ENCODE measurements around the gene TNNT2. TPM values are rescaled to one million over a fixed set of nuclear protein-coding genes. Genes with fewer than 3 reads are reported as not detected.

TNNT2 gene
- total RNA-seq, 1 donor from 2014 or later: 9,445 TPM

DNA sequence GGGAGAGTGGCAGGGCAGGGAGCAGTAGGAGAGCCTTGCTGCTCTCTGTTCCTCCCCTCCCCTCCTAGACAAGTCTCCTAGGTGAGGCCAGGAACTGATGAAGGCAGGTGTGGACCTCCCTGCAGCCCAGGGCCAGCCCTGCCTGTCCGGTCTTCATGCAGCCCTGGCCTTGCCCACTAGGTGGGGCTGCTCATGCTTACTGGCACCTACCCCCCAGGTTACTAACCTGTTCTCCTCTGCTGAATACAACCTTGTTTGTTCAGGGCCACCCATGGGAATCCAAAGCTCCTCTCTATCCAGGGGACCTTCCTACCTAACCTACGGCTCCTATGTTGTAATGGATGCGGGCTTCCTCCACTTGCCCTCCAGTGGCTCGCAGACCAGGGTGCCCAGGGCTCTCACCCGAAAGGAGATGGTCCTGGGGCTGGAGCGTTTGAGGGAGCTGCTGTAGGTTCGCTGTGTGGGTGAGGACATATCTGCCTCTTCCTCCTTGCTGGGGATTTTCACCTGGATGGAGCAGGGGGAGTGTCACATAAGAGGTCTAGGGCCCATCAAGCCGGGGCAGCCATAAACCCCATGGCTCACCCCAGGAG, 7.9 kb upstream of the TNNT2 start:
- ATAC-seq (peak; percentile 64), DNase-seq (ENCODE audit: missing footprints) (no peak)
- intact Hi-C loops (cut with DNase I): no loop called here

DNA sequence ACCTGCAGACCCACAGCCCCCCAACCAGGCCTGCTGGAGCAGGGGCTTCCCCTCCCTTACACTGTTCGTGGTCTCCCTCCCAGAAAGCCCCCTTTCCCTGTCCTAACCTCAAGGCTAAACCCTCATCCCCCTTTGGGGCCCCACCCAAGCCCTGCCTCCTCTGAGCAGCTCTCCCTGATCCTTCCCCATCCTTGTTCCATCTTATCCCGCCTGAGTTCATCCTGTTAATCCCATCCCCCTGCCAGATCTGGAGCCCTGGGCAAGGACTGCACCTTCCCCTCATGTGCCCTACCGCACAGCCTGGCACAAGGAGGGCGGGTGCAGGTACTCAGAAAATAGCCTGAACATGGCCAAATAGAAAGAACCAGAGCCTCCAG, 6.9 kb upstream of the TNNT2 start:
- DNase-seq (ENCODE audit: missing footprints) (no peak), ATAC-seq (no peak)
- intact Hi-C loops (cut with DNase I): no loop called here

DNA sequence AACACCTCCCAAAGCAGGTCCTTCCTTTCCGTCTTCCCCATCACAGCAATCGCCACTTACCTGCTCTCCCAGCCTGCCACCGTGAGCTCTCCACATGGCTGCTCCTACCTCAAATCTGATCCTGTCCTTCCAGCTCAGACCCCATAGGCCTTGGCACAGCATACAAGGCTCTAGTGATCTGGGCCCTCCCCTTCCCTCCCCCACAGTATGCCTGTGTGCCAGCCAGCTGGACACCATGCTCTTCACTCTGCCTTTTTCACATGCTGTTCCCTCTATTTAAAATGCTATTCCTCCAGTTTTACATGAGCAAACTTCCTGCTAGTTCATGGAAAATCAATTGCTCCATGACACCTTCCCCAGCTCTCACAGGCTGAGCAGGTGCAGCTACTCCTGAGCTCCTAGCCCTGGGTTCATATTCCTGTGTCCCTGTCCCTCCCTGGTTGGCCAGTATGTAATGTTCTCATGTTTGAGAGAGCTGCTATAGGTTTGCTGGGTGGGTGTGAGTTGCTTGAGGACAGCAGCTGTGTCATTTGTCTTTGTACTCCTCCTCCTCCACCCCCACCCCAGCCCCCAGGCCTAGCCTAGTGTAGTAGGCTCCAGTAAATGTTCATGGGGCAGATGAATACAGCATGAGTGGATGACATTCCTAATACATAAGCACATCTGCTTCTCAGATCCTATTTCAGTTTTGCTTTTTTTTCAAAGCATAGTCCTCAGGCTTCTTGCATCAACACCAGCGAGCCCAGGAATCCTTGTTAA, 6.3 kb upstream of the TNNT2 start:
- no peak for DNase-seq (ENCODE audit: missing footprints)
- intact Hi-C loops (cut with DNase I): no loop called here
- ATAC-seq: no peak

DNA sequence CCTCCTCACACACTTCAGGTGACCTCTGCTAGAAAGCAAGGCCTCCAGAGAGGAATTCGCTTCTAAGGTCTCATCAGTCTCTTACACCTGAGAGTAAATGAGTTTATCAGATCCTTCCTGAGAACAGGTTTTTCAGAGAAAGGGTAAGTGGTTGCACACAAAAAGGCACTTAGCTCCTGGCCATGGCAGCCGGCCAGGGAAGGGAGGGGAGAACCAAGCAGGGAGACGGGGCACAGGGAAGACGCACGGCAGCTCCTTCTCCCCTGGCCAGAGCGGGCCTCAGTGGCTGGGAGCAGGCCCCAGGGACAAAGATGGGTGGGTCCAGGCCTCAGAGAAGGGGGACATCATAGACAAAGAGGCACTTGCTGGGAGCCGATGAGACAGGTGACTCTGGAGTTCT, 3.6 kb upstream of the TNNT2 start:
- intact Hi-C loops (cut with DNase I): no loop called here
- no peak for ATAC-seq

DNA sequence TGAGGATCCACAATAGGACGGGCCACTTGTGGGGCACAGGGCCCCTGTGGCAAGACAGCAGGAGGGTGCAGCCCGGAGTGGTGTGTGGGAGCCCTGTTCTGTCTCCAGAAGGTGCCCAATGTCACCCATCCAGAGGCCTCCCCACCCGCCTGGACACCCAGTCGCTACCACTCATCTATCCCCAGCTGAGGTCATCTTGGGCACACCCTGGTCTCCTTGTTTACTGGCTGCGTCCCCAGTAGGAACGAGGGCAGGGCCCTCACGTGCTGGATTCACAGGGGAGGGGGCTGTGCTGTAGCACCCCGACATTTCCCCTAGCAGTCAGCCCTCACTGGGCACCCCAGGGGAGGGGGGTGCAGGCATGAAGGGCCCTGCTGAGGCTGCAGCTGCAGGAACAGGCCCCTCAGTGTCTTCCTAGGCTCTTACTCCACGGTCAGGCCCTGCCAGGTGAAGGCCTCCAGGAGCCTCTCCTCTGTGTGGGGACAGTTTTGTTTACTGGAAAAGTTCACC, 2.3 kb upstream of the TNNT2 start:
- DNase-seq (ENCODE audit: missing footprints) (no peak), ATAC-seq (no peak)
- intact Hi-C loops (cut with DNase I): no loop called here

More for the DNA sequence above, 3.6 kb upstream of the TNNT2 start:
- no peak for DNase-seq (ENCODE audit: missing footprints)

DNA sequence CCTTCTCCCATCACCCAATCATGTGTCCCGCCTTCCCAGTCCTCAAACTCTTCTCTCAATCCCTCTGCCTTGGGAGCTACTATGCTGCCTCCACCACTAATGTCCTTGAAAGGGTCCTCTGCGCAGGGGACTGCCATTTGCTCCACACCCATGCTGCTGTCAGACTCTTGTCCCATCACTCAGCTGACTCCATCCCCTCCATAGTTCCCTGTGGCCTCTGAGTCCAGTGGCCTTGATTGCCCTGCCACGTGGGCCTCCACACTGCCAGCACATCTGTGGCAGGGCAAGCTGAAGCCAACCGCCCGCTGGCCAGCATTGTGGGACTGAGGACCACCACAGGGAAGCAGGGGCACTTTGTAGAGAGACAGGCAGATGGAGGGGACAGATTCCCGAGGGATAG, 1.3 kb upstream of the TNNT2 start:
- intact Hi-C loops (cut with DNase I): no loop called here
- DNase-seq (ENCODE audit: missing footprints) (no peak), ATAC-seq (peak; percentile 66)

DNA sequence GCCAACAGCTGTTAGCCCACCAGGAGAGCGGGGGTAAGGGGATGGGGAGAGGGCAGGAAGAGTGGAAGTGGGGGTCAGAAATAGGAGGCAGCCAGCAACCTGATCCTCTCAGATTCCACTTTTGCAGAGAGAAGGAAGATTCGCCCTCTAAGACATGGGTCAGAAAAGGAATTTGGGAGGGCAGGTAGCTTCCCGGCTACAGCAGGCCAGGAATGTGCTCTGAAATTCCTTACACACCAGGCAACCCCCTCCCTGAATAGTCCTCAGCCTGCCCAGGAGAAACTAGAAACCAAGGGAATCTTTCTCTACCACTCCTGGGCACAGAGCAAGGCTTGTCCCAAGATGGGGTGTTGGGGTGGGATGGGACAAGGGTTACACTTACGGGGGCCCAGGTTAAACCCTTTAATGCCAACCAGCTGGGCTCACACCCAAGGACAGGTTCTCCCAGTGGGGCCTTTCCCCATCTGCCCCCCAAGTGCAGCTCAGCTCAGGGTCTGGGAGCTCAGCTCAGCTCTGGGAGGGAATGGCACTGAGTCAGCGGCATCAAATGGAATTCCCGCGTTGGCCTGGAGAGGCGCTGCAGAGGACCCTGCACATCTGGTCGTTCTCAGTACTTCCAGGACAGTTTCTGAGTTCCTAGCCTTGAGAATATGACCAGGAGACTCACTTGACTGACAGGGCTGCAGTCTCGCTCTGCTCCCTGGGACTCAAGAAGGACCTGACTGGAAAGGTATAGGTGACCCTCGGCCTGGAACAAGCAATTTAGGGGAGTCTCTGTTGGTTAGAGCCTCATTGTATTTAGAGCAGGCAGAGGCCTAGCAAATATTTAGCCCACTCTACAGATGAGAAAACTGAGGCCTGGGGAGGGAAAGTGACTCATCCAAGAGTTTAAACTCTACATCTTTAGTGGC, 761 bp downstream of the TNNT2 start:
- ATAC-seq: no peak

DNA sequence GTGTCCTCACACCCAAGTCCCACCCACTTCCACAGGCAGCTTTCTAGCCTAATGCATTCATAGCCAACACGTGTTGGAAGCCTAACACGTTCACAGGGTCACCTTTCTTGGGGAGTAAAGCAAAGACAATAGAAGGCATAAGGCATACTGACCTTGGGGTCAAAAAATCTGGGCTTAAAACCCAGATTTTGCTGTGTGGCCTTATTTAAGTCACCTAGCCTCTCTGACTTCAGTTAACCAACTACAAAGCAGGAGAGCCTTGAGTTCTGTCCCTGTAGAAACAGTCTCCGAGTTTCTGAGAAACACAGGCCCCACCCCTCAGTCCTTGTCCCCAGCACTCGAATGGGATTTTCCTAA, 1.4 kb downstream of the TNNT2 start:
- no peak for ATAC-seq
- intact Hi-C loops (cut with DNase I): no loop called here
- no peak for DNase-seq (ENCODE audit: missing footprints)

More for the DNA sequence above, 761 bp downstream of the TNNT2 start:
- DNase-seq (ENCODE audit: missing footprints): no peak
- intact Hi-C loops (cut with DNase I): no loop called here

DNA sequence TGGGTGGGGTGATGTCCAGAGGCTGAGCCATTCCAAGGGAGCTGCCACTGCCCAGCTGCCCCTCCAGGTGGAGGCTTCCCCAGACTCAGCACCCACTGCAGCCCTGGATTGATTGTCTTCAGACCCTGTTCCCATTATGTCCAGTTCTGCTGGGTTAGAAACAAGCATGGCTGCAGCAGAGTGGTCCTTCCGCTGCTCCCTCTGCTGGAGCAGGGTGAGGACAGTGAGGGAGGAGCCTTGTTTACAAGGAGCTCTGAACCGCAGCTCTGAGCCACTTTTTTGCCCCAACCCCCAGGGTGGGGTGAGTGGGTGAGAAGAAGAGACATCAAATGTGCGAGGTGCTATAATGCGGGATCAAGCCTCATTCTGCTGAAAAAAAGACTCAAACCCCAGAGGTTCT, 2.3 kb downstream of the TNNT2 start:
- DNase-seq (ENCODE audit: missing footprints): no peak
- no peak for ATAC-seq
- intact Hi-C loops (cut with DNase I): no loop called here

DNA sequence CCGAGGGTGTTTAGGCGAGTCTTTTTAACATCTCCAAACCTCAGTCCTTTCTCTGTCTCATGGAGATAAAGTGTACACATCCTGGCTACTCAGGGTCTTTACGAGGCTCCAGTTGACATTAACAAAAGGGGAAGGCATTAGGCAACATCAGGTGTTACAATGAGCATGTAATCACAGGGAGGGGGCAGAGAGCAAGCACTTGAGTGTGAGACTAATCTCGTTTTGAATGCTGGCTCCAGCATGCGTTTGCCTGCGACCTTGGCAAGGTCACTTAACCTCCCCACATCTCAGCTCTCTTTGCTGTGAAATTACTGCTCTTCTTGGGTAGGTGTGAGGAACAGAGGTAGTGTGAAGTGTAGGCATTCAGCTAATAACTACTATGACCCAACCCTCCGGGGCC, 3.1 kb downstream of the TNNT2 start:
- DNase-seq (ENCODE audit: missing footprints) (no peak), ATAC-seq (peak; percentile 6)
- intact Hi-C loops (cut with DNase I): loop anchor here (5.0 kb wide), 1 partner anchor 33 kb away; no protein-coding TSS in a partner anchor

DNA sequence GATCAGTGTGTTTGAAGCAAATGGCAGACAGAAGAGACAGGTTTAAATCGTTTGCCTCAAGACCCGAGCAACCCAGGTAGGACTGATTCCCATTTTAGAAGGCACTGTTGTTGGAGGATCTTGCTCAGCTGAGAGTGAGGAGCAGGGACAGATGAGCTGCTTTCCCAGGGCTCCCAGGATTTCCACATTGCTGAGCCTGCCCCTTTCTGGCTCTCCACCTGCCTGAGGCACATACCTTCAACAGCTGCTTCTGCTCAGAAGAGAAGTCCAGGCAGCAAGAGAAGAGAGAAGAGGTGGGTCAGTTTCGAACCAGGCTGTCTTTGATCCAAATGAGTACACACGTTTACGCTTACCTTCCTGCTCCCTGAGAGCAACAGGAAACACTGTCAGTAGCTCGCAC, 5.7 kb downstream of the TNNT2 start:
- DNase-seq (ENCODE audit: missing footprints) (no peak), ATAC-seq (no peak)
- intact Hi-C loops (cut with DNase I): loop anchor here (5.0 kb wide), 1 partner anchor 36 kb away; no protein-coding TSS in a partner anchor

DNA sequence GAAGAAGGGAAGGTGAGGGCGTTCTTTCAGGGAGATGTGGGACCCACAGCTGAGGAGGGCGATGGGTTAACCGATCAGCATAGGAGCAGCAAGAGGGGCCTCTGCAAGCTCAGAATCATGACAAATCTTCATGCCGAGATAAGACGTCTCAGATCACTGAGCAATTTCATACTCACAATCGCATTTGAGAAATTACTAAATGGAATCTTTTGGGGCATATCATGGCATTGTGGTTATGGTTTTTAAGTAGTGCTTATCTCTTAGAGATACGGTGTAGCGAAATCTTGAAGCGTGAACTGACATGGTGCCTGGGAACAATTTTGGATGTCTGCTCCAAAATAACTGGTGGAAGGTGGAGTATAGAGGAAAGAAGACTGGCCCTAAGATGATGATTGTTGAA, 6.2 kb downstream of the TNNT2 start:
- intact Hi-C loops (cut with DNase I): loop anchor here (5.0 kb wide), 1 partner anchor 36 kb away; no protein-coding TSS in a partner anchor
- no peak for ATAC-seq
- DNase-seq (ENCODE audit: missing footprints): no peak

DNA sequence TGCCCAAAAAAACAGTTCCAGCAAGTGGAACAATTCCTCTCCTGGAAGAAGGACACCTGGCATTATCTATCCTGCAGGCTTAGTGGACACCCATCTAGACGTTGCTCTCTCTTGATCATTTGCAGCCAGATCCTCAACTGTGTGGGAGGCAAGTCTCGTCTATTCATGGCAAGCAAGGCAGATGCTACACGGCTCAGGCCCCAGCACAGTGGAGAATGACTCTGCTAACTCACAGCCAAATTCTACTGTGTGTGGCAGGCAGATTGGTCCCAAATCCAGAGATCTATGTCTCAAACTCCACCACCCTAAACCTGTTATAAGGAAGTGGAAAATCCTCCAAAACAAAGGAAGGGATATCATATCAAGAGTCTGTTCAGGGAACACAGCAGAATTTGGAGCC, 7.0 kb downstream of the TNNT2 start:
- ATAC-seq: no peak
- intact Hi-C loops (cut with DNase I): loop anchor here (5.0 kb wide), 1 partner anchor 37 kb away; no protein-coding TSS in a partner anchor
- no peak for DNase-seq (ENCODE audit: missing footprints)

DNA sequence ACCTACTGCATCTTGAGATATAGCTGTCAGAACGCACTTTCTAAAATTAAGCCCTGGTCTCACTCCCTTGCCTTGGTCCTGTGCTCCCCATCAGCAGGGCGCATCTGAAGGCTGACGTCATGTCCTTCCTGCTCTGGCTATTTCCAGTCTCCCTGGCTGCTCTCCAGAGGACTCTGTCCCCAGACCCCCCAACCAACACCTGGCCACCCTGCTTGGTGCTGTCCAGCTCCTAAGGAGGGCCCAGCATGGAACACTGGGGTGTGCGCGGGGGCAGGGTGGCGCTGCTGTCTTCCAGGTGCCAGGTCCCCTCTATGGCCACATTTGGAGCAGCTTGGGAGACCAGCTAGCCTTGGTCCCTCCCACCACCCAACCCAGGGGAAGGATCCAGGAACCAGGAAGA, 8.3 kb downstream of the TNNT2 start:
- no peak for DNase-seq (ENCODE audit: missing footprints)
- ATAC-seq: peak; percentile 5
- intact Hi-C loops (cut with DNase I): no loop called here

DNA sequence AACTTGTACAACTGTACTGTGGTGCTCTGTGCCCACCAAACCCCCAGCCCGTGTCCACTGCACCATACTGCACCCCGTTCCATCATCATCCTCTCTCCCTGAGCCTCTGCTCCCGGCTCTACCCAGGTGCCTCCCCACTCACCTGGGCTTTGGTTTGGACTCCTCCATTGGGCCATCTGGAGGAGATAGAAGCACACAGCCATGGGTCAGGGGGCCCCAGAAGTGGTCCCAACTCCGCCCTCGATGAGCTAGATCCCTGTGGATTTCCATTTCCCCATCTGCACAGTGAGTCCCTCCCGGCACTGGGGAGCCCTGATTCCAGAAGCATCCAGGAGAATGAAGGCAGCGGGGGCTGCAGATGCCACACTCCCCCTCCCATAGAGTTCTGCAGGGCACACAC, 10.8 kb downstream of the TNNT2 start:
- DNase-seq (ENCODE audit: missing footprints): no peak

DNA sequence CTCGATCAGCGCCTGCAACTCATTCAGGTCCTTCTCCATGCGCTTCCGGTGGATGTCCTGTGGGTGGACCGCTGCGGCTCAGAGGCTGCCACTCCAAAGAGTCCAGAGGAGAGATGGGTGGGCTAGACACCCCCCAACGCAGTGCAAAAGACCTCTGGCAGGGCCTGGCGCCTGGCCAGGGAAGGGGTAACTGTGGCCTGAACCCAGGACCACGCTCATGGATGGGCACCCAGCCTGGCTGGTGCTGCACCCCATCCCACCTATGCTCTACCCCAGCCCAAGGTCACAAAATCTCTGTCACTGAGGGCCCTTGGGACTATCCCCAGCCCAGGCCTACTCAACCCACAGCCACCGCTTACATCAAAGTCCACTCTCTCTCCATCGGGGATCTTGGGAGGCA, 12.2 kb downstream of the TNNT2 start:
- intact Hi-C loops (cut with DNase I): no loop called here
- DNase-seq (ENCODE audit: missing footprints) (no peak), ATAC-seq (peak; percentile 8)

More for the DNA sequence above, 10.8 kb downstream of the TNNT2 start:
- intact Hi-C loops (cut with DNase I): no loop called here
- no peak for ATAC-seq

DNA sequence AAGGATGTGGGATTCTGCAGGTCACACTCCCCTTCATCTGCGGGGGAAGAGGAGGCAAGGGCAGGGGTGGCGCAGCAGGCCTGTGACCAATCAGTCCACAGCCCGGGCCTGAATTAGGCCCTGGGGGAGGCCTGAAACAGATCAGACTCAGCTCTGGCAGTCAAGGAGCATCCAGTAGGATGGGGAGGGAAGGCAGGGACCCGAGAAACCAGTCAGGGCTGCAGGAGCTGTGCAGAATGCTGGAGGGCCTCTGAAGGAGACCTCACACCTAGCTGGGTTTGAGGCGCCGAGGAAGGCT, 12.7 kb downstream of the TNNT2 start:
- intact Hi-C loops (cut with DNase I): loop anchor here (5.0 kb wide), 1 partner anchor 112 kb away; no protein-coding TSS in a partner anchor
- ATAC-seq (no peak), DNase-seq (ENCODE audit: missing footprints) (no peak)

DNA sequence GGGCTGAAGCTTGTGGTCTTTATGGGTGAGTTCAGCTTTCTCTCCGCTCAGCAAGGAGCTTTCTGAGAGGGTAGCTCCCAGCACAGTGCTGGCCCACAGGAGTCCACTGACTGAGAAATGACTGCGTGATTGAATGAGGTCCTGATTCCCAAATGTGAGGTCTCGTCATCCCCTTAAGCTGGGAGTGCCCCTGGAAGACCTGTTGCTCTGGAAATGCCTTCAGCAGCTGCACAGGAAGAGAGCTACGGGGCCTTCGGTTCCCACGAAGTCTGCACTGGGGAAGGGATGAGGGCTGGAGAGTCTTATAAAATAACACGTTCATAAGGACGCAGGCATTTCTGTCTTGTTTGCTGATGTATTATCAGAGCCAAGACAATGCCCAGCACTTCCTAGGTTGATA, 14.0 kb downstream of the TNNT2 start:
- DNase-seq (ENCODE audit: missing footprints) (no peak), ATAC-seq (no peak)
- intact Hi-C loops (cut with DNase I): loop anchor here (5.0 kb wide), 1 partner anchor 111 kb away; no protein-coding TSS in a partner anchor

DNA sequence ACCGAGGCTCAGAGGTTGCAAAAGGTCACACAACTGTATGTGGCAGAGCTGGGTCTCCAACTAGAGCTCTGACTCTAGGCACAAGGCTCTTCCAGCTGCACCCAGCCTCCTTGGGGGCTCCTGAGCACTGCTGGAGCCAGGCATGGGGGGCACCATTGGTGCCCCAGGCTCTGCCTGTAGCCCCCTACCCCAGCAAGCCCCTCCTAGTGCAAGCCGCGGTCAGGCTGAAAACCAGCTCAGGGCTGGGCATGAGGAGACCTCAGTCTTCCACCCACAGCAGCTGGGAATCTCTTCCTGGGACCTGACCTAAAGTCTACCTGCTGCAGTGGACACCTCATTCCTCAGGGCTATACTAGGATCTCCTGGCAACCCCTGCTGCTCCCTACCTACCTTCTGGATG, 14.6 kb downstream of the TNNT2 start:
- DNase-seq (ENCODE audit: missing footprints): peak; percentile 31
- intact Hi-C loops (cut with DNase I): loop anchor here (5.0 kb wide), 1 partner anchor 111 kb away; no protein-coding TSS in a partner anchor
- no peak for ATAC-seq

Data from Right ventricle myocardium inferior (tissue), 1 donor.